Keratinocyte (primary cell): ENCODE results near the gene NRROS.
A peak's percentile ranks its signal among the peaks of the same experiment; 100 is the strongest.

ENCODE experiments used
- EZH2 ChIP-seq: IDR thresholded peaks from one replicate; pipeline ENCODE4 v1.6.1; 2012; ENCODE audit warnings: inconsistent platforms, mild to moderate bottlenecking, low read length, moderate library complexity
- TF ChIP-seq, protein P1 (sequence below), 3 experiments: IDR thresholded peaks in 1 of 3; conservative IDR thresholded peaks in 1 of 3; optimal IDR thresholded peaks in 1 of 3; 2 replicates in 2 of 3; 3 replicates in 1 of 3; pipeline versions ENCODE3 to v1.5.1; 2011; ENCODE audit warnings: low read length in 3 of 3, mild to moderate bottlenecking in 3 of 3, moderate library complexity in 2 of 3, control low read depth in 1 of 3, inconsistent platforms in 1 of 3; ENCODE audit not compliant: insufficient read depth in 2 of 3; ENCODE audit errors: extremely low read depth in 1 of 3

DNA sequence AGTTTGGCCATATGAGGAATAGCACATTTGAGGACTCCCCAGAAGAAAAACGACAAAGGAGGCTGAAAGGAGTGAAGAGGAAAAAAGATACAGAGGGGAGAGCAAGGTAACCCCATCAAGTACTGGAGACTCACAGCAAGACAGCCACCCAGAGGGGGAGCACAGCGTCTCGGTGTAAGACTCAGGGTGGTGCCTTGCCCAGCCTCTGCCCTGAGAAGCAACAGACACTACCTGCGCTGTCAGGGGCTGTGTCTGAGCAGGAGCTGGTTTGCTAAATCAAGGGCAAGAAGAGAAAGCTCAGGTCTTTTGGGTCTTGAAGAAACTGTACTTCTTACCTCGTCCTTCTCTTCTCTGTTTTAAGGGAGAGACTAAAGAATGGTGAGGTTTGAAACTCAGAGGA, 43.1 kb upstream of the NRROS start:
- no peak for TF ChIP-seq EZH2
- TF ChIP-seq, protein P1, sequence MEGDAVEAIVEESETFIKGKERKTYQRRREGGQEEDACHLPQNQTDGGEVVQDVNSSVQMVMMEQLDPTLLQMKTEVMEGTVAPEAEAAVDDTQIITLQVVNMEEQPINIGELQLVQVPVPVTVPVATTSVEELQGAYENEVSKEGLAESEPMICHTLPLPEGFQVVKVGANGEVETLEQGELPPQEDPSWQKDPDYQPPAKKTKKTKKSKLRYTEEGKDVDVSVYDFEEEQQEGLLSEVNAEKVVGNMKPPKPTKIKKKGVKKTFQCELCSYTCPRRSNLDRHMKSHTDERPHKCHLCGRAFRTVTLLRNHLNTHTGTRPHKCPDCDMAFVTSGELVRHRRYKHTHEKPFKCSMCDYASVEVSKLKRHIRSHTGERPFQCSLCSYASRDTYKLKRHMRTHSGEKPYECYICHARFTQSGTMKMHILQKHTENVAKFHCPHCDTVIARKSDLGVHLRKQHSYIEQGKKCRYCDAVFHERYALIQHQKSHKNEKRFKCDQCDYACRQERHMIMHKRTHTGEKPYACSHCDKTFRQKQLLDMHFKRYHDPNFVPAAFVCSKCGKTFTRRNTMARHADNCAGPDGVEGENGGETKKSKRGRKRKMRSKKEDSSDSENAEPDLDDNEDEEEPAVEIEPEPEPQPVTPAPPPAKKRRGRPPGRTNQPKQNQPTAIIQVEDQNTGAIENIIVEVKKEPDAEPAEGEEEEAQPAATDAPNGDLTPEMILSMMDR (optimal IDR thresholded peaks at IDR 0.05 in 1 of 3, IDR thresholded peaks at IDR 0.05 in 1 of 3, conservative IDR thresholded peaks at IDR 0.05 in 1 of 3; ENCODE audit: extremely low read depth in 1 of 3, insufficient read depth in 2 of 3, low read length in 3 of 3): peak in 1 of 3 experiments; percentile 35
